ENCODE results near the gene KDM6B.

The KDM6B gene

DNA sequence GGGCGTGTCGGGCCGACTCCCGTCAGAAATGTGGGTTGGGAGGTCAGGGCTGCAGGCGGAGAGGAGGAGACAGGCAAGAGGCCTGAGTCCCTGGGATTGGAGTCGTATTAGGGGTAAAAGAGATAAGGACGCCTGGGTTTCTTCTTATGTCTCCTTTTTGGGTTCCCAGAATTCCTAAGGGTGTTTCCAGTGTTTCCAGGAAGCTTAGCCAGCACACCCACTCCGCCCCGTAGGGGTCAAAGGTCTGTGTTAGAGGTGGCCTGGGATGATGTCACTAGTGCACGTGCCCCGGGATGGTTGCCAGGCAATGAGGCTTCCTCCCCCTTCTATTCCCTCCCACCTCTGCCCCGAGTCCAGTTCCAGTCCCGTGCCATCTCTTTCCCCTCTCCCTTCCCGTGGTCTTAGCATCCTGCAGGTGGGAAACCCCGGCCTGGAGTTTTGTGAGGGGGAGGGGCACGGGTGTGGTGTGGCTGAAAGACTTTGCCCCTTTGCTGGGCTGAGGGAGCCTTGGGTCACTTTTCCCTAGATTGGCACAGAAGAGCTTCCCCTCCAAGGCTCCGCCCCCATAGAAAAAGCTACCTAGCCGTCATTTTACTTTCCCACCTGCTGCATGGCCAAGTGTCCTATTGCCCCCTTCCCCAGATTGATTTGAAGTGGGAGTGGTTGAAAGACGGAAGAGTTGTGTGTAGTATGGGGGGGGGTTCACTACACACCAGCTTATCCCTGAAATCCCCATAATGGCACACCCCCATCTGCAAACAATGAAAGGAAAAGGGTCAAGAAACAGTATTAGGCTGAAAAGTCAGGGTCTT, 2.8 kb downstream of the KDM6B start:
- 3% methylated on average over 12 of the region's 19 CpGs for WGBS (ENCODE audit: insufficient coverage)
- Histone ChIP-seq H3K27me3 (replicated peaks in 2 of 5; ENCODE audit: control insufficient read depth in 4 of 5, insufficient read depth in 5 of 5, low read length in 4 of 5) (no peaks in the 10 kb centered on the region), H3K27ac (ENCODE audit: insufficient read depth in 1 of 2, low read depth in 1 of 2, low read length in 2 of 2, poor library complexity in 1 of 2, severe bottlenecking in 2 of 2) (peak overlapping the region; percentile 98 to 99), H3K36me3 (ENCODE audit: control insufficient read depth in 4 of 4, insufficient read depth in 4 of 4, low read length in 3 of 4) (peaks cover 0 to 12% (median 9%) of the 10 kb centered on the region in 4 experiments), H3K9me3 (ENCODE audit: control extremely low read depth in 1 of 5, control insufficient read depth in 4 of 5, insufficient read depth in 2 of 5, low read depth in 1 of 5, low read length in 4 of 5) (no peaks in the 10 kb centered on the region), H3K4me1 (ENCODE audit: control extremely low read depth in 1 of 4, control insufficient read depth in 4 of 4, insufficient read depth in 4 of 4, low read length in 3 of 4) (peaks cover 21 to 75% (median 66%) of the 10 kb centered on the region in 4 experiments), H3K4me3 (ENCODE audit: control insufficient read depth in 1 of 7, extremely low read depth in 1 of 7, insufficient read depth in 4 of 7, low read depth in 2 of 7, low read length in 6 of 7) (peak overlapping the region; percentile 64 to 92 (median 79))
- POLR2A ChIA-PET: interaction anchor here (0.6 to 5.0 kb wide), 3 partner anchors 13 to 382 kb away, joined by 3 to 28 read pairs (median 7); partner anchors contain the start of gene NAA38
- peak; percentile 88 to 94 (median 92) for DNase-seq
- CTCF ChIA-PET: interaction anchor here (0.9 to 4.6 kb wide), 8 partner anchors 8 to 76 kb away, joined by 3 to 29 read pairs (median 4); partner anchors contain the start of genes CHD3 and NAA38

DNA sequence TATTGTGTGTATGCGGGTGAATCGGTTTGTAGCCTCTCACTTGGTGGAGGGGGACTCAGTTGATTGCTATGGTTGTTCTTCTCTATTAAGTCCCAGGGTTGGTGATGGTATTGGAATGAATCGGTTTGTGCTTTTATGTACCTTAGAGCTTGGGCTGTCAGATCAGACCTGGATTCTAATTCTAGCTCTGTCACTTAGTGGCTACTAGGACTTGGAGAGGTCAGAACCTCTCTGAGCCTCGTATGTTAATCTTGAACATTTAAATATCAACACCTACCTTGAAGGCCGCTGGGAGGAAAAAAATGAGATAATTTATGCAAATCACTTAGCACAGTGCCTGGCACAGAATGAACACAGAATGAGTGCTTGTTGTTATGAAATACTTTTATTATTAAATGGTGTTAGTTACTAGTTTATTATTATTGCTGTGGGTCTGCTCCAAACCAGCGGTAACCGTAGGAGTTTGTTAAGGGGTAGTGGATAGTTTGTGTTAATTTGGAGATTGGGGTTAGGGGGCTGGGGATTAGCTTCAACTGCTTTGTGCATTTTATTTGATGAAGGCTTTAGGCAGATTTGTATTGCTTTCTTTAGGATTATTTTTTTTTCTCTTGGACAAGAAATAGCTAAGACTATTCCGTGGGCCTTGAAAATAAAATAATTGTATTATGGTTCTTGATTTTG, 3.5 kb downstream of the KDM6B start:
- Histone ChIP-seq H3K27ac (ENCODE audit: insufficient read depth in 1 of 2, low read depth in 1 of 2, low read length in 2 of 2, poor library complexity in 1 of 2, severe bottlenecking in 2 of 2) (peak overlapping the region; percentile 33 to 99), H3K4me3 (ENCODE audit: control insufficient read depth in 1 of 7, extremely low read depth in 1 of 7, insufficient read depth in 4 of 7, low read depth in 2 of 7, low read length in 6 of 7) (peak overlapping the region in 6 of 7 experiments; percentile 64 to 92 (median 82)), H3K27me3 (replicated peaks in 2 of 5; ENCODE audit: control insufficient read depth in 4 of 5, insufficient read depth in 5 of 5, low read length in 4 of 5) (no peaks in the 10 kb centered on the region), H3K4me1 (ENCODE audit: control extremely low read depth in 1 of 4, control insufficient read depth in 4 of 4, insufficient read depth in 4 of 4, low read length in 3 of 4) (peaks cover 21 to 79% (median 72%) of the 10 kb centered on the region in 4 experiments), H3K9me3 (ENCODE audit: control extremely low read depth in 1 of 5, control insufficient read depth in 4 of 5, insufficient read depth in 2 of 5, low read depth in 1 of 5, low read length in 4 of 5) (no peaks in the 10 kb centered on the region), H3K36me3 (ENCODE audit: control insufficient read depth in 4 of 4, insufficient read depth in 4 of 4, low read length in 3 of 4) (peaks cover 0 to 12% (median 9%) of the 10 kb centered on the region in 4 experiments)
- POLR2A ChIA-PET: interaction anchor here (0.6 to 5.0 kb wide), 5 partner anchors 12 to 381 kb away, joined by 3 to 28 read pairs (median 7); partner anchors contain the start of gene NAA38
- peak in 1 of 3 donors; percentile 16 for DNase-seq
- 47% methylated on average over 4 of the region's 8 CpGs for WGBS (ENCODE audit: insufficient coverage)
- CTCF ChIA-PET: interaction anchor here (0.9 to 4.6 kb wide), 9 partner anchors 8 to 60 kb away, joined by 3 to 29 read pairs (median 4); partner anchors contain the start of genes CHD3 and NAA38

- Histone ChIP-seq H3K9me3 (ENCODE audit: control extremely low read depth in 1 of 5, control insufficient read depth in 4 of 5, insufficient read depth in 2 of 5, low read depth in 1 of 5, low read length in 4 of 5) (no peaks in the 10 kb centered on the region), H3K4me1 (ENCODE audit: control extremely low read depth in 1 of 4, control insufficient read depth in 4 of 4, insufficient read depth in 4 of 4, low read length in 3 of 4) (peaks cover 21 to 84% (median 78%) of the 10 kb centered on the region in 4 experiments), H3K36me3 (ENCODE audit: control insufficient read depth in 4 of 4, insufficient read depth in 4 of 4, low read length in 3 of 4) (peaks cover 0 to 12% (median 9%) of the 10 kb centered on the region in 4 experiments), H3K27ac (ENCODE audit: insufficient read depth in 1 of 2, low read depth in 1 of 2, low read length in 2 of 2, poor library complexity in 1 of 2, severe bottlenecking in 2 of 2) (peak overlapping the region; percentile 33 to 99), H3K27me3 (replicated peaks in 2 of 5; ENCODE audit: control insufficient read depth in 4 of 5, insufficient read depth in 5 of 5, low read length in 4 of 5) (no peaks in the 10 kb centered on the region), H3K4me3 (ENCODE audit: control insufficient read depth in 1 of 7, extremely low read depth in 1 of 7, insufficient read depth in 4 of 7, low read depth in 2 of 7, low read length in 6 of 7) (peak overlapping the region in 6 of 7 experiments; percentile 64 to 92 (median 82))
- ChIA-PET CTCF (interaction anchor here (1.0 to 4.6 kb wide), 8 partner anchors 11 to 50 kb away, joined by 3 to 29 read pairs (median 4); partner anchors contain the start of genes CHD3 and NAA38), POLR2A (interaction anchor here (0.5 to 1.9 kb wide), 4 partner anchors 18 to 406 kb away, joined by 3 to 7 read pairs (median 4); no protein-coding TSS in a partner anchor)
- DNase-seq: peak in 2 of 3 donors; percentile 83 to 88
- 14% methylated on average over 6 of the region's 12 CpGs for WGBS (ENCODE audit: insufficient coverage)
These were observed 4.4 kb downstream of the KDM6B start for GRCh38 chr17:7838090-7839075.

DNA sequence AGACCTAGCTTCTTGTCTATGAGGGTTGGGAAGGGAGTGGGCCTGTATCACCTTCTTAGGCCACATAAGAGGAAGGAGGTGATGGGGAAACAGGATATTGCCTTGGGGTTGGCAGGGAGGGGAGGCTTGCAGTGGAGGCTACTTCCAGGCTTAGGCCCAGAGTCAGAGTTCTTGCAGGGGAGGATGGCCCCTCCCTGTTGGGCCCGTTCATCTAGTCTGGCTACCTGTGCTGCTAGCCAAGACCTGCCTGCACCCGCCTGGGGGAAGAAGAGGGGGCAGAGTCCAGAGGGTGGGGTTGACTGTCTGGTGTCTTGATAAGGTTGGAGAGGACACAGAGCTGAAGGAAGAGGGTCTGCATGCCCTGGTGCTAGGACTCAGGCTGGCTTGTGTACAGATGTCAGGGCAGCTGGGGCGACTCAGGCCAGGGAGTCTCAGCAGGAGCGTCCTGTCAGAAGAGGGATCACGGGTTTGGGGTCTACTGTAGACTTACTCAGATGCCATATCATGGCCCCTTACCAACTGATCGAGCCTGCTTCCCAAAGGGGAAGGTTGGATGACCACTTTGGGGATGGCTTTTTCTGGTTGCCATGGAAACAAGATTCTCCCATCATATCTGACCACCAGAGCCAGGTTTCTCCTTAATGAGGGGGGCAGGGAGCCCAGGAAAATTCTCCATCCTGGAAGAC, 5.3 kb downstream of the KDM6B start:
- peak overlapping the region in 1 of 2 experiments; percentile 74 for H3K27ac ChIP-seq (ENCODE audit: insufficient read depth in 1 of 2, low read depth in 1 of 2, low read length in 2 of 2, poor library complexity in 1 of 2, severe bottlenecking in 2 of 2)
- H3K9me3 ChIP-seq (ENCODE audit: control extremely low read depth in 1 of 5, control insufficient read depth in 4 of 5, insufficient read depth in 2 of 5, low read depth in 1 of 5, low read length in 4 of 5): no peaks in the 10 kb centered on the region
- ChIA-PET POLR2A (interaction anchor here (0.9 to 1.9 kb wide), 2 partner anchors 17 to 85 kb away, joined by 3 to 7 read pairs; no protein-coding TSS in a partner anchor), CTCF (interaction anchor here (1.1 to 4.6 kb wide), 4 partner anchors 10 to 23 kb away, joined by 3 to 29 read pairs (median 4); no protein-coding TSS in a partner anchor)
- H3K4me3 ChIP-seq (ENCODE audit: control insufficient read depth in 1 of 7, extremely low read depth in 1 of 7, insufficient read depth in 4 of 7, low read depth in 2 of 7, low read length in 6 of 7): peak overlapping the region in 6 of 7 experiments; percentile 34 to 92 (median 56)
- 63% methylated on average over 5 of the region's 6 CpGs for WGBS (ENCODE audit: insufficient coverage)
- H3K27me3 ChIP-seq (replicated peaks in 2 of 5; ENCODE audit: control insufficient read depth in 4 of 5, insufficient read depth in 5 of 5, low read length in 4 of 5): no peaks in the 10 kb centered on the region
- H3K4me1 ChIP-seq (ENCODE audit: control extremely low read depth in 1 of 4, control insufficient read depth in 4 of 4, insufficient read depth in 4 of 4, low read length in 3 of 4): peaks cover 21 to 86% (median 79%) of the 10 kb centered on the region in 4 experiments
- H3K36me3 ChIP-seq (ENCODE audit: control insufficient read depth in 4 of 4, insufficient read depth in 4 of 4, low read length in 3 of 4): peaks cover 0 to 12% (median 9%) of the 10 kb centered on the region in 4 experiments
- peak in 2 of 3 donors; percentile 51 to 59 for DNase-seq

DNA sequence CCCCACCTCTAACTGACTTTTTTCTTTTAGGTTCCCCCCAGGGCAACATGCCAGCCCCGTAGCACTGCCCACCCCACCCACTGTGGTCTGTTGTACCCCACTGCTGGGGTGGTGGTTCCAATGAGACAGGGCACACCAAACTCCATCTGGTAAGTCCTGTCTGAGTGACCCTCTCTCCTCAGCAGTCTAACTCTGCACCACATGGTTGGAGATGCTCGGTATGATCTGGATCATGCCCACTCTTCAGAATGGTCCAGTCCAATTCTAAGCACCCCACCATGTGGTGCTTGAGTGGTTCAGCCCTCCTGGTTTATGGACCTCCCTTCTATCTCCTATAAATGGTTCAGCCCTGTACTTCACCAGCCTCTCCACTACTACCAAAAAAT, 5.9 kb downstream of the KDM6B start:
- ChIA-PET CTCF (interaction anchor here (1.1 to 4.6 kb wide), 4 partner anchors 12 to 60 kb away, joined by 3 to 29 read pairs (median 4); no protein-coding TSS in a partner anchor), POLR2A (no interaction called here)
- peak overlapping the region in 1 of 7 experiments; percentile 21 for H3K4me3 ChIP-seq (ENCODE audit: control insufficient read depth in 1 of 7, extremely low read depth in 1 of 7, insufficient read depth in 4 of 7, low read depth in 2 of 7, low read length in 6 of 7)
- H3K27me3 ChIP-seq (replicated peaks in 2 of 5; ENCODE audit: control insufficient read depth in 4 of 5, insufficient read depth in 5 of 5, low read length in 4 of 5): no peaks in the 10 kb centered on the region
- 70% methylated on average over 2 of the region's 2 CpGs for WGBS (ENCODE audit: insufficient coverage)
- no peak overlapping the region for H3K27ac ChIP-seq (ENCODE audit: insufficient read depth in 1 of 2, low read depth in 1 of 2, low read length in 2 of 2, poor library complexity in 1 of 2, severe bottlenecking in 2 of 2)
- no peaks in the 10 kb centered on the region for H3K9me3 ChIP-seq (ENCODE audit: control extremely low read depth in 1 of 5, control insufficient read depth in 4 of 5, insufficient read depth in 2 of 5, low read depth in 1 of 5, low read length in 4 of 5)
- DNase-seq: peak in 2 of 3 donors; percentile 70 to 82
- peaks cover 0 to 12% (median 9%) of the 10 kb centered on the region in 4 experiments for H3K36me3 ChIP-seq (ENCODE audit: control insufficient read depth in 4 of 4, insufficient read depth in 4 of 4, low read length in 3 of 4)
- H3K4me1 ChIP-seq (ENCODE audit: control extremely low read depth in 1 of 4, control insufficient read depth in 4 of 4, insufficient read depth in 4 of 4, low read length in 3 of 4): peaks cover 21 to 85% (median 83%) of the 10 kb centered on the region in 4 experiments
